OCI-M2 (cell line): ENCODE results near the gene UQCC3.
"Not testable (repeated sequence)": the region's sequence is repeated elsewhere in the genome, so short reads cannot be mapped to it uniquely, and the experiment has no call there.

Experiments
- DNase-seq: peaks from one replicate; lab custom pipeline; 2025; ENCODE audit not compliant: unreplicated experiment; lab: John Stamatoyannopoulos, UW

Gene UQCC3

GRCh38 chr11:62671608-62672389 lies at the start of gene UQCC3, which contains the start of gene LBHD1:
UQCC3 (plus strand) TSS chr11:62671673; CDS start chr11:62671746, 73 bp downstream.
LBHD1 (minus strand) TSS chr11:62672267; CDS start chr11:62670031, 2,236 bp downstream.
- DNase-seq, result peak; percentile 81

- DNase-seq, result no peak
Observed at GRCh38 chr11:62622476-62623089, 48.9 kb upstream of the UQCC3 start.

DNA sequence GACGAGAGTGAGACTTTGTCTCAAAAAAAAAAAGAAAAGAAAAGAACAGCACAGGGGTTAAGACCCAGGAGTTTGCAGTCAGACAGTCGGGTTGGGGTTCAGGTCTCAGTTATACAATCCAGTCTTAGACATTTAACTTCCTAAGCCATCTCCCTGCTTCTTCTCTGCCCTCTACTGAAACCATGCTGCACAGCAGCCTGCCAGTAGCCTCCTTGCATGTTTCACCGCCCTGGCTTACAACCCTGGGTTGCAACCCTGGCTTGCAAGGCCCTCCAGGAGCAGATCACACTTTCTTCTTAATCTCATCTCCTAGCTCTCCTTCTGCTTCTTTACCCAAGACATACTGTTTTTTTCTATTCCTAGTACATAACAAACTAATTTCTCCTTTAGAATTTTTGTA lies 43.8 kb upstream of the UQCC3 start:
- DNase-seq, result no peak

DNA sequence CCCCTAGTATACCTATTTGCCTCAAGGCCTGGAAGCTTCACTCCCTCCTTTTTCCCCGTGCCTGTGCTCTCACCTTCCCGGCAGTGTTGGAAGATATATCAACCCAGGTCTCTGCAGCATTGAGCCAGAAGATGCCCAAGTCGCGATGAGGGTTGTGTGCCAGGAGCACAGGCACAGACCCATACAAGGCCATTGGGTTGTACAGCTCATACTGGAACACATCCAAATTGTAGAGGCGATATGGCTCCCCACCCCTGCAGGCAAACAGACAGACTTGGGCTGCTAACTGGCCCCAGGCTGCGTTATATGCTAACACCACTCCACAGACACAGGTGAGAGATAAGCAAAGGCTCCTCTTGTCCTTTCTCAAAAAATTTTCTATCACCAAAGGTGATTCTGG lies 39.0 kb upstream of the UQCC3 start:
- no peak for DNase-seq

- DNase-seq, result no peak
Observed at GRCh38 chr11:62644220-62644619, 27.3 kb upstream of the UQCC3 start.

GRCh38 chr11:62645671-62645945 lies 25.9 kb upstream of the UQCC3 start:
- DNase-seq, result no peak

GRCh38 chr11:62645946-62646824 lies 25.3 kb upstream of the UQCC3 start, which contains the start of gene GANAB:
GANAB (minus strand) TSS chr11:62646613; CDS start chr11:62646599, 14 bp downstream.
- DNase-seq, result peak; percentile 84

DNA sequence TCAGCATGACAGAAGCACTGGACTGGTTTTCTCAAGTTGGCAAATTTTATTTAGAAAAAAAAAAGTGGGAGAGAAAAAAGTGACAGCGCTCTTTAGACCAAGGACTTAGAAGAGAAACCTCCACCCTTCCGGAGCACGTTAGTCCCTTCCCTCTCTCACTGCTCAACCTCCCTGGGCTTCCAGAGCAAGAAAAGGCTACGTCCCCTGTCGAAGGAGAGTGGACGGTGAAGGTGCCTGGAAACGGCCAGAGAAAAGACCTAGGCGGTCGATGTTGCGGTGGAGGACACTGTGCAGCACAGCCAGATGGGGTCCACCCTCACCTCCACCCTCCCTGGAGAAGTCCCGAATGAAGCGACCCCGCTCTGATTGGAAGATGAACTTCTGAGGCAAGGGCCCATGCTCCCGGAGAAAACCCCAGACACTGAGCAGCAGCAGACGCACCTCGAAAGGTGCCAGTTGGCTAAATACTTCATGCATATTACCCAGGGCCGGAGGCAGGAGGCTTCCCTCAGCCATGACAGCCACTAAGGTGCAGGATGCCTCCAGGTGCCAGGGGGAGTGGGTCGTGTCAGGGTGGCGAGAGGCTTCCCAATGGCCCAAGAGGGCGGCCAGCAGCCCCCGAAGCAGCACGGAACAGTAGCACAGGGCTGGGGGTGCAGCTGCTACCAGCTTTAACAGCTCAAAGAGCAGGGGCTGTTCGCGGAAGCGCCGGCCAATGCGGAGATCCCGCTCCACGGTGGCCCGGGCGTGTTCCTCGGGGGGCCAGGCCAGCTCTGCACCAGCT lies 24.5 kb upstream of the UQCC3 start:
- no peak for DNase-seq

- no peak for DNase-seq
Observed at GRCh38 chr11:62647609-62648005, 23.9 kb upstream of the UQCC3 start.

- DNase-seq, result no peak
Observed at GRCh38 chr11:62648185-62648966, 23.1 kb upstream of the UQCC3 start.

- DNase-seq, result no peak
Observed at GRCh38 chr11:62648967-62649364, 22.5 kb upstream of the UQCC3 start.

- DNase-seq, result no peak
Observed at GRCh38 chr11:62649486-62649885, 22.0 kb upstream of the UQCC3 start.

- not testable (repeated sequence) for DNase-seq
Observed at GRCh38 chr11:62650283-62650682, 21.2 kb upstream of the UQCC3 start.

DNA sequence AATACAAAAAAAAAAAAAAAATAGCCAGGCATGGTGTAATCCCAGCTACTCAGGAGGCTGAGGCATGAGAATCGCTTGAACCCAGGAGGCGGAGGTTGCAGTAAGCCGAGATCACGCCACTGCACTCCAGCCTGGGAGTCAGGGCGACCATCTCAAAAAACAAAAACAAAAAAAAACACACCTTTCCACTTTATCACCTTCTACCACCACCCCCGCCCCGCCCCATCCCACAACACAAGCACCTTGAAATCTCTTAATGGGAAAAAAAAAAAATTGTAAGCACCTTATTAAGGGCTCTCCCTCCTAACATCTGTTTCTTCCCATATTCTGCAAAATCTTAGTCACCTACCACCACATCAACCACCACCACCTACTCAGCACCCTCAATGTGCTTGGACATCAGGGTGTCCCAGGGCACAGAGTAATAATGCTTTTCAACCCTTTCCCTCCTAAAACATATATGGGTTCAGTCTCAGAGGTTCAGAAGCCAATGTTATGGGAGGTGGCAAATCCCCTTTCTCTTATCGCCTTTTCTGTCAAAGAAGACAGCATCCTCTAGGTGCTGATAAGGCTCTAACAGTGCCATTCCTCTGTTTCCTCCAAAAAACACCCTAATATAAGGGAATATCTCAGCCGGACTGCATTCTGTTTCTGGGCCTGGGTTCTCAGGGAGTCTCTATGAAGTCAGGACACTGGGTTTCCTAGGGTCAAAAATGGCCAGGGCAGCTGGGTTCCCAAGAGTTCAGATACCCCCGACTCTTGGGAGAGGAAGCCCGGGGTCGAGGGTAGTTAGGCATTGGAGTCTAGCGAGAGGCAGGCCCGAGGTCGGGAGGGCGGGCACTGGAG lies 19.1 kb upstream of the UQCC3 start:
- DNase-seq, result no peak

DNA sequence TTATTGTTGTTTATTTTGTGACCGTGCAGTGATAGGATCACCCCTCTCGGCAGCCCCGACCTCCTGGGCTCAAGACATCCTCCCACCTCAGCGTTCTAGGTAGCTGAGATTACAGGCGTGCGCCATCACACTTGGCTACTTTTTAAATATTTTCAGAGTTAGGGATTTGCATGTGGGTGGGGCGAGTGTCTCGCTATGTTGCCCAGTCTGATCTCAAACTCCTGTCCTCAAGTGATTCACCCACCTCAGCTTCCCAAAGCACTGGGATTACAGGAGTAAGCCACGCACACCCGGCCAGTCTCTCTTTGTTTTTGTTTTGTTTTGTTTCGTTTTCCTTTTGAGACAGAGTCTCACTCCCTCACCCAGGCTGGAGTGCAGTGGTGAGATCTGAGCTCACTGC lies 17.2 kb upstream of the UQCC3 start:
- no peak for DNase-seq

- DNase-seq, result no peak
Observed at GRCh38 chr11:62656796-62657429, 14.6 kb upstream of the UQCC3 start.

- no peak for DNase-seq
Observed at GRCh38 chr11:62664405-62665074, 6.9 kb upstream of the UQCC3 start.

GRCh38 chr11:62665075-62665598 lies 6.3 kb upstream of the UQCC3 start, which contains the start of the genes C11orf98 and CSKMT:
C11orf98 (minus strand) TSS chr11:62665210; CDS start chr11:62665169, 41 bp downstream.
CSKMT (plus strand) TSS chr11:62665312; CDS start chr11:62665880, 568 bp downstream.
- peak; percentile 79 for DNase-seq
